Ishikawa (cell line): ENCODE data around the gene PCDHGA2.

Source experiments
- CEBPB ChIP-seq: IDR thresholded peaks from 2 replicates; pipeline ENCODE4 v1.6.1; 2012
- CREB1 ChIP-seq: IDR thresholded peaks from 2 replicates; pipeline ENCODE4 v1.6.1; 2012; ENCODE audit warnings: low read depth
- EP300 ChIP-seq: IDR thresholded peaks from 2 replicates; pipeline ENCODE4 v1.6.1; 2012; ENCODE audit warnings: borderline replicate concordance
- FOXM1 ChIP-seq: IDR thresholded peaks from 2 replicates; pipeline ENCODE4 v1.6.1; 2012; ENCODE audit warnings: low read depth, borderline replicate concordance
- NFIC ChIP-seq: IDR thresholded peaks from 2 replicates; pipeline ENCODE4 v1.6.1; 2012
- TAF1 ChIP-seq: IDR thresholded peaks from 2 replicates; pipeline ENCODE4 v1.6.1; 2012; ENCODE audit warnings: low read depth, mild to moderate bottlenecking
- TEAD4 ChIP-seq: IDR thresholded peaks from 2 replicates; pipeline ENCODE4 v1.6.1; 2012
- YY1 ChIP-seq: IDR thresholded peaks from 2 replicates; pipeline ENCODE4 v1.6.1; 2012; ENCODE audit warnings: low read depth

GRCh38 chr5:141306630-141307029 is 31.9 kb upstream of the PCDHGA2 start:
- TF ChIP-seq YY1 (no peak), EP300 (no peak), CEBPB (no peak), FOXM1 (no peak), TAF1 (no peak), CREB1 (no peak), NFIC (no peak), TEAD4 (no peak)
